ENCODE measurements around the gene HOXD13. TPM values are rescaled to one million over a fixed set of nuclear protein-coding genes. Genes with fewer than 3 reads are reported as not detected.

The HOXD13 gene
- total and polyA plus RNA-seq, 2 of the 13 experiments (the other 11 are each of a cell fraction or from before 2014, with no cell fraction given) = not detected

DNA sequence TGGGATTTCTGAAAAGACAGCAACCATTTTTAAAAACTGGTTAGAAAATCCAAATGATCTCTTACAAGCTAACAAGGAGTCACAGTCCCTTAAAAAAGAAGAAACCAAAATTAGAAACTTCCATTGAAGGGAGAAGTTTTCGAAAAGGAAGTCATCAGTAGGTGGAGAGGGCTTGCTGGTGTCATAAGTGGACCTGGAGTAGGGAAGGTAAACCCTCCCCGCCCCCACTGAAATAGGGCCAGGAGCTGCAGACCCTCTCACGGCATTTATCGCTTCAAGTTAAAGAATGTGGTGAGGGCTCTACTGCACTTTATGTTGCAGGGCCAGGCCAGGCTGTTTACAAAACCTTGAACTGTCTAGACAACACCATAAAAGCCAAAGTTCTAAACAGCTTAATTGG is 17.4 kb downstream of the HOXD13 start:
- no peak for DNase-seq (ENCODE audit: low spot score)
- WGBS (ENCODE audit: low lambda C conversion rate) = 36% methylated on average over 4 of the region's 4 CpGs
- Histone ChIP-seq H3K27ac (ENCODE audit: extremely low read length, insufficient read depth, low read length) (no peak overlapping the region), H4K20me1 (ENCODE audit: insufficient read depth, low read length) (no peaks in the 10 kb centered on the region), H3K9ac (ENCODE audit: insufficient read depth, low read depth, low read length) (no peak overlapping the region), H2AFZ (ENCODE audit: low read length) (no peak overlapping the region), H3K36me3 (replicated peaks in 1 of 2; ENCODE audit: control insufficient read depth in 1 of 2, insufficient read depth in 2 of 2, low read length in 2 of 2) (no peaks in the 10 kb centered on the region), H3K4me1 (ENCODE audit: insufficient read depth, low read length) (peaks cover 13% of the 10 kb centered on the region), H3K4me2 (ENCODE audit: low read depth, low read length) (no peak overlapping the region), H3K9me3 (ENCODE audit: low read length) (no peaks in the 10 kb centered on the region), H3K4me3 (replicated peaks in 1 of 3; ENCODE audit: insufficient read depth in 1 of 3, low read depth in 2 of 3, low read length in 3 of 3) (no peak overlapping the region), H3K79me2 (ENCODE audit: insufficient read depth, low read length) (no peaks in the 10 kb centered on the region), H3K27me3 (ENCODE audit: control insufficient read depth in 1 of 2, insufficient read depth in 2 of 2, low read length in 2 of 2) (peaks cover 26 to 88% of the 10 kb centered on the region in 2 experiments)
- intact Hi-C loops (cut with micrococcal nuclease; ENCODE audit: unreplicated experiment) (loop anchor here (5.0 kb wide), 2 partner anchors 527 to 1037 kb away; no protein-coding TSS in a partner anchor), in situ Hi-C loops (cut with HindIII; ENCODE audit: extremely low pct_ligation_motif_present, low pct_unique_long_range_greater_than_20kb) (loop anchor here (10.0 kb wide), 1 partner anchor 1075 kb away; no protein-coding TSS in a partner anchor)
- CTCF ChIA-PET (ENCODE audit: low intra/inter-chr PET ratio, low total read pairs) = no interaction called here
- no peak for FAIRE-seq
- POLR2A ChIA-PET = no interaction called here
- BruUV-seq (replicated peaks) = no TSS peak
- ATAC-seq = no peak
- TF ChIP-seq, protein P1, sequence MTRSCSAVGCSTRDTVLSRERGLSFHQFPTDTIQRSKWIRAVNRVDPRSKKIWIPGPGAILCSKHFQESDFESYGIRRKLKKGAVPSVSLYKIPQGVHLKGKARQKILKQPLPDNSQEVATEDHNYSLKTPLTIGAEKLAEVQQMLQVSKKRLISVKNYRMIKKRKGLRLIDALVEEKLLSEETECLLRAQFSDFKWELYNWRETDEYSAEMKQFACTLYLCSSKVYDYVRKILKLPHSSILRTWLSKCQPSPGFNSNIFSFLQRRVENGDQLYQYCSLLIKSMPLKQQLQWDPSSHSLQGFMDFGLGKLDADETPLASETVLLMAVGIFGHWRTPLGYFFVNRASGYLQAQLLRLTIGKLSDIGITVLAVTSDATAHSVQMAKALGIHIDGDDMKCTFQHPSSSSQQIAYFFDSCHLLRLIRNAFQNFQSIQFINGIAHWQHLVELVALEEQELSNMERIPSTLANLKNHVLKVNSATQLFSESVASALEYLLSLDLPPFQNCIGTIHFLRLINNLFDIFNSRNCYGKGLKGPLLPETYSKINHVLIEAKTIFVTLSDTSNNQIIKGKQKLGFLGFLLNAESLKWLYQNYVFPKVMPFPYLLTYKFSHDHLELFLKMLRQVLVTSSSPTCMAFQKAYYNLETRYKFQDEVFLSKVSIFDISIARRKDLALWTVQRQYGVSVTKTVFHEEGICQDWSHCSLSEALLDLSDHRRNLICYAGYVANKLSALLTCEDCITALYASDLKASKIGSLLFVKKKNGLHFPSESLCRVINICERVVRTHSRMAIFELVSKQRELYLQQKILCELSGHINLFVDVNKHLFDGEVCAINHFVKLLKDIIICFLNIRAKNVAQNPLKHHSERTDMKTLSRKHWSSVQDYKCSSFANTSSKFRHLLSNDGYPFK (CRISPR knock-in tag; IDR thresholded peaks at IDR 0.05; ENCODE audit: borderline replicate concordance) = no peak
- TF ChIP-seq, protein P2, sequence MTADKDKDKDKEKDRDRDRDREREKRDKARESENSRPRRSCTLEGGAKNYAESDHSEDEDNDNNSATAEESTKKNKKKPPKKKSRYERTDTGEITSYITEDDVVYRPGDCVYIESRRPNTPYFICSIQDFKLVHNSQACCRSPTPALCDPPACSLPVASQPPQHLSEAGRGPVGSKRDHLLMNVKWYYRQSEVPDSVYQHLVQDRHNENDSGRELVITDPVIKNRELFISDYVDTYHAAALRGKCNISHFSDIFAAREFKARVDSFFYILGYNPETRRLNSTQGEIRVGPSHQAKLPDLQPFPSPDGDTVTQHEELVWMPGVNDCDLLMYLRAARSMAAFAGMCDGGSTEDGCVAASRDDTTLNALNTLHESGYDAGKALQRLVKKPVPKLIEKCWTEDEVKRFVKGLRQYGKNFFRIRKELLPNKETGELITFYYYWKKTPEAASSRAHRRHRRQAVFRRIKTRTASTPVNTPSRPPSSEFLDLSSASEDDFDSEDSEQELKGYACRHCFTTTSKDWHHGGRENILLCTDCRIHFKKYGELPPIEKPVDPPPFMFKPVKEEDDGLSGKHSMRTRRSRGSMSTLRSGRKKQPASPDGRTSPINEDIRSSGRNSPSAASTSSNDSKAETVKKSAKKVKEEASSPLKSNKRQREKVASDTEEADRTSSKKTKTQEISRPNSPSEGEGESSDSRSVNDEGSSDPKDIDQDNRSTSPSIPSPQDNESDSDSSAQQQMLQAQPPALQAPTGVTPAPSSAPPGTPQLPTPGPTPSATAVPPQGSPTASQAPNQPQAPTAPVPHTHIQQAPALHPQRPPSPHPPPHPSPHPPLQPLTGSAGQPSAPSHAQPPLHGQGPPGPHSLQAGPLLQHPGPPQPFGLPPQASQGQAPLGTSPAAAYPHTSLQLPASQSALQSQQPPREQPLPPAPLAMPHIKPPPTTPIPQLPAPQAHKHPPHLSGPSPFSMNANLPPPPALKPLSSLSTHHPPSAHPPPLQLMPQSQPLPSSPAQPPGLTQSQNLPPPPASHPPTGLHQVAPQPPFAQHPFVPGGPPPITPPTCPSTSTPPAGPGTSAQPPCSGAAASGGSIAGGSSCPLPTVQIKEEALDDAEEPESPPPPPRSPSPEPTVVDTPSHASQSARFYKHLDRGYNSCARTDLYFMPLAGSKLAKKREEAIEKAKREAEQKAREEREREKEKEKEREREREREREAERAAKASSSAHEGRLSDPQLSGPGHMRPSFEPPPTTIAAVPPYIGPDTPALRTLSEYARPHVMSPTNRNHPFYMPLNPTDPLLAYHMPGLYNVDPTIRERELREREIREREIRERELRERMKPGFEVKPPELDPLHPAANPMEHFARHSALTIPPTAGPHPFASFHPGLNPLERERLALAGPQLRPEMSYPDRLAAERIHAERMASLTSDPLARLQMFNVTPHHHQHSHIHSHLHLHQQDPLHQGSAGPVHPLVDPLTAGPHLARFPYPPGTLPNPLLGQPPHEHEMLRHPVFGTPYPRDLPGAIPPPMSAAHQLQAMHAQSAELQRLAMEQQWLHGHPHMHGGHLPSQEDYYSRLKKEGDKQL (CRISPR knock-in tag; IDR thresholded peaks at IDR 0.05; ENCODE audit: low read depth) = no peak
- TF ChIP-seq ZNF629 (CRISPR knock-in tag; conservative IDR thresholded peaks at IDR 0.05) = no peak
- no peak for TF ChIP-seq STAG1 (CRISPR knock-in tag; IDR thresholded peaks at IDR 0.05)
- no peak for TF ChIP-seq GZF1 (CRISPR knock-in tag; IDR thresholded peaks at IDR 0.05)
- no peak for TF ChIP-seq NFYB (CRISPR knock-in tag; IDR thresholded peaks at IDR 0.05)
- TF ChIP-seq RFXANK (CRISPR knock-in tag; IDR thresholded peaks at IDR 0.05) = no peak
- no peak for TF ChIP-seq NFKBIZ (CRISPR knock-in tag; IDR thresholded peaks at IDR 0.05)
- no peak for TF ChIP-seq ZMYM4 (CRISPR knock-in tag; IDR thresholded peaks at IDR 0.05)
- no peak for TF ChIP-seq NONO (IDR thresholded peaks at IDR 0.05)
- TF ChIP-seq NONO (CRISPR knock-in tag; conservative IDR thresholded peaks at IDR 0.05) = no peak

Data from HepG2 (cell line).